ENCODE data around the gene LAMA3. TPM values are rescaled to one million over a fixed set of nuclear protein-coding genes. Genes with fewer than 3 reads are reported as not detected.

LAMA3 gene
- polyA plus RNA-seq, 4 donors = 1.8 to 2.2 (median 2.1) TPM

GRCh38 chr18:23812546-23813440 lies 123.5 kb downstream of the LAMA3 start:
- DNase-seq (ENCODE audit: low read depth in 4 of 4, low spot score in 3 of 4) = peak in 2 of 4 donors; percentile 9 to 10

GRCh38 chr18:23814991-23815614 lies 125.8 kb downstream of the LAMA3 start:
- no peak for DNase-seq (ENCODE audit: low read depth in 4 of 4, low spot score in 3 of 4)

GRCh38 chr18:23816021-23816420 lies 126.8 kb downstream of the LAMA3 start:
- DNase-seq (ENCODE audit: low read depth in 4 of 4, low spot score in 3 of 4) = no peak

- no peak for DNase-seq (ENCODE audit: low read depth in 4 of 4, low spot score in 3 of 4)
Observed at GRCh38 chr18:23816740-23817139, 127.5 kb downstream of the LAMA3 start.

- DNase-seq (ENCODE audit: low read depth in 4 of 4, low spot score in 3 of 4) = no peak
Observed at GRCh38 chr18:23819001-23819400, 129.7 kb downstream of the LAMA3 start.

- DNase-seq (ENCODE audit: low read depth in 4 of 4, low spot score in 3 of 4) = no peak
Observed at GRCh38 chr18:23822590-23823385, 133.5 kb downstream of the LAMA3 start.

- no peak for DNase-seq (ENCODE audit: low read depth in 4 of 4, low spot score in 3 of 4)
Observed at GRCh38 chr18:23824240-23824639, 135.0 kb downstream of the LAMA3 start.

GRCh38 chr18:23824669-23825068 lies 135.4 kb downstream of the LAMA3 start:
- no peak for DNase-seq (ENCODE audit: low read depth in 4 of 4, low spot score in 3 of 4)

- no peak for DNase-seq (ENCODE audit: low read depth in 4 of 4, low spot score in 3 of 4)
Observed at GRCh38 chr18:23825496-23825895, 136.2 kb downstream of the LAMA3 start.

- peak in 2 of 4 donors; percentile 5 to 14 for DNase-seq (ENCODE audit: low read depth in 4 of 4, low spot score in 3 of 4)
Observed at GRCh38 chr18:23825978-23826405, 136.7 kb downstream of the LAMA3 start.

GRCh38 chr18:23826850-23827620 lies 137.8 kb downstream of the LAMA3 start:
- no peak for DNase-seq (ENCODE audit: low read depth in 4 of 4, low spot score in 3 of 4)

- peak in 2 of 4 donors; percentile 4 to 28 for DNase-seq (ENCODE audit: low read depth in 4 of 4, low spot score in 3 of 4)
Observed at GRCh38 chr18:23827681-23828080, 138.4 kb downstream of the LAMA3 start.

- DNase-seq (ENCODE audit: low read depth in 4 of 4, low spot score in 3 of 4) = no peak
Observed at GRCh38 chr18:23828426-23828825, 139.2 kb downstream of the LAMA3 start.

GRCh38 chr18:23832911-23833310 lies 143.7 kb downstream of the LAMA3 start:
- DNase-seq (ENCODE audit: low read depth in 4 of 4, low spot score in 3 of 4) = no peak

GRCh38 chr18:23833714-23834113 lies 144.5 kb downstream of the LAMA3 start:
- DNase-seq (ENCODE audit: low read depth in 4 of 4, low spot score in 3 of 4) = no peak

GRCh38 chr18:23835091-23835490 lies 145.8 kb downstream of the LAMA3 start:
- no peak for DNase-seq (ENCODE audit: low read depth in 4 of 4, low spot score in 3 of 4)

- DNase-seq (ENCODE audit: low read depth in 4 of 4, low spot score in 3 of 4) = no peak
Observed at GRCh38 chr18:23835506-23835905, 146.3 kb downstream of the LAMA3 start.

GRCh38 chr18:23837591-23837990 lies 148.3 kb downstream of the LAMA3 start:
- no peak for DNase-seq (ENCODE audit: low read depth in 4 of 4, low spot score in 3 of 4)

GRCh38 chr18:23838233-23838632 lies 149.0 kb downstream of the LAMA3 start:
- DNase-seq (ENCODE audit: low read depth in 4 of 4, low spot score in 3 of 4) = no peak

GRCh38 chr18:23838801-23839366 lies 149.6 kb downstream of the LAMA3 start:
- DNase-seq (ENCODE audit: low read depth in 4 of 4, low spot score in 3 of 4) = no peak

Measured in right renal pelvis (tissue), 4 donors.